GDM1 (cell line): ENCODE results near the gene TTL.
"Not testable (repeated sequence)": the region's sequence is repeated elsewhere in the genome, so short reads cannot be mapped to it uniquely, and the experiment has no call there.

Experiments
- DNase-seq: peaks from one replicate; lab custom pipeline; 2025; lab: John Stamatoyannopoulos, UW

The TTL gene

DNA sequence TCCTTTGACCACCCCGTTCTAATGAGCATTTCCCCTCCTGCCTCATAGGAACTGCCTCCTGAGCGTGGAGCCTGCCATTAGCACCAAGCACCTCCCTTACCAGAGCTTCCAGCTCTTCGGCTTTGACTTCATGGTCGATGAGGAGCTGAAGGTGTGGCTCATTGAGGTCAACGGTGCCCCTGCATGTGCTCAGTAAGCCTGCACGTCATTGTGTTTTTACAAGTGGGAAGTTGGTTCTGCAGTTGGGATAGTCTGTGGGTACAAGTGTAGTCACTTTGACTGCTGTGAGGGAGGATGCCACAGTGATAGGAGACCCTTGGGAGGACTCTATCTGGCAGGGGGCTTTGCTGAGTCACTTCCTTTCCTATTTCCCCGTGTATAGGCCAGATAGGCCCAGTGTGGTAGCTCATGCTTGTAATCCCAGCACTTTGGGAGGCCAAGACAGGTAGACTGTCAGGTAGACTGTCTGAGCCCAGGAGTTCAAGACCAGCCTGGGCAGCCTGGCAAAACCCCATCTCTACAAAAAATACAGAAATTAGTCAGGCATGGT lies 38.4 kb downstream of the TTL start:
- DNase-seq = no peak

- no peak for DNase-seq
These were observed 41.4 kb downstream of the TTL start for GRCh38 chr2:112523291-112523777.

DNA sequence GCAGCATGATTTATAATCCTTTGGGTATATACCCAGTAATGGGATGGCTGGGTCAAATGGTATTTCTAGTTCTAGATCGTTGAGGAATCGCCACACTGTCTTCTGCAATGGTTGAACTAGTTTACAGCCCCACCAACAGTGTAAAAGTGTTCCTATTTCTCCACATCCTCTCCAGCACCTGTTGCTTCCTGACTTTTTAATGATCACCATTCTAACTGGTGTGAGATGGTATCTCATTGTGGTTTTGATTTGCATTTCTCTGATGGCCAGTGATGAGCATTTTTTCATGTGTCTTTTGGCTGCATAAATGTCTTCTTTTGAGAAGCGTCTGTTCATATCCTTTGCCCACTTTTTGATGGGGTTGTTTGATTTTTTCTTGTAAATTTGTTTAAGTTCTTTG lies 42.3 kb downstream of the TTL start:
- not testable (repeated sequence) for DNase-seq

DNA sequence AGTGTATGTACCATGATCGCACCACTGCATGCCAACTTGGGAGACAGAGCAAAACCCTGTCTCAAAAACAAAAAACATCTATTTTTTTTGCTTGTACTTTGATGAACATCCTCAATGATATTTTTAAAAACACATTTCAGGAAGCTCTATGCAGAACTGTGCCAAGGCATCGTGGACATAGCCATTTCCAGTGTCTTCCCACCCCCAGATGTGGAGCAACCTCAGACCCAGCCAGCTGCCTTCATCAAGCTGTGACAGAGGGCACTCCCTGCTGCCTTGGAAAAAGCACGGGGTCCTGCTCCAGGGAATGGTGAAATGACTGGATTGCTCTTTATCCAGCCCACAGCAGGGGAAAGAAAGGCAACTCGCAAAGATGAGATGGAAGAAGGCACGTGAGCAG lies 46.6 kb downstream of the TTL start:
- DNase-seq = no peak

DNA sequence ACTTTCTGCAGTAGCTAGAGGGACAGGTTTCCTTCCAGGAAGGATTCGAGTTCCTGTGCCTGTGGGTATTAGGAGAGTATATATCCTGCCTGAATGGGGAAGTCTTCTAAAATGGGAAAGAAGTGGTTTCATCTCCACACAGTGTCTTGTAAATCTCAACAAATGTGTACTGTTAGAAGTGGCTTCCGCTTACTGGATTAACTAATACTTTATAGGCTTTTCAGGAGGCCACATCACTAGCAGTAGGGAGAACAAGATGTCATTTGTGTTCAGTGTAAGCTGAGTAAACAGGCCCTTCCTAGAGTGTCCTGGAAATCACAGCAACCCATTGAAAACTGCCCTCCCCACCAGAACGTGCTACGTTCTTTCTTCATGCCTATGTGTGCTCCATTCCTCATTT lies 47.8 kb downstream of the TTL start:
- DNase-seq = no peak

- no peak for DNase-seq
These were observed 48.8 kb downstream of the TTL start for GRCh38 chr2:112530728-112531127.

GRCh38 chr2:112534826-112535225 lies 52.9 kb downstream of the TTL start:
- no peak for DNase-seq

- not testable (repeated sequence) for DNase-seq
These were observed 54.7 kb downstream of the TTL start for GRCh38 chr2:112536665-112537064.

- no peak for DNase-seq
These were observed 57.4 kb downstream of the TTL start for GRCh38 chr2:112539306-112539705.

DNA sequence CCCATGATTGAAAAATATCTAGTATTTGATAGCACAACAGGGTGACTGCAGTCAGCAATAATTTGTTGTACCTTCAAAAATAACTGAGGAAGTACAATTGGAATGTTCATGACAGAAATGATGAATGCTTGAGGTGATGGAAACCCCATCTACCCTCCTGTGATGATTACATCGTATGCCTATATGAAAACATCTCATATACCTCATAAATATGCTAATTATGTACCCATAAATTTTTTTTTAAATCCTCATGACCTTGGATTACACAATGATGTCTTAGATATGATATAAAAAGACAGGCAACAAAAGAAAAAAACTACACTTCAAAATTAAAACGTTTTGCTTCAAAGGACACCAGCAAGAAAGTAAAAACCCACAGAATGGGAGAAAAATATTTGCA lies 59.0 kb downstream of the TTL start:
- no peak for DNase-seq

DNA sequence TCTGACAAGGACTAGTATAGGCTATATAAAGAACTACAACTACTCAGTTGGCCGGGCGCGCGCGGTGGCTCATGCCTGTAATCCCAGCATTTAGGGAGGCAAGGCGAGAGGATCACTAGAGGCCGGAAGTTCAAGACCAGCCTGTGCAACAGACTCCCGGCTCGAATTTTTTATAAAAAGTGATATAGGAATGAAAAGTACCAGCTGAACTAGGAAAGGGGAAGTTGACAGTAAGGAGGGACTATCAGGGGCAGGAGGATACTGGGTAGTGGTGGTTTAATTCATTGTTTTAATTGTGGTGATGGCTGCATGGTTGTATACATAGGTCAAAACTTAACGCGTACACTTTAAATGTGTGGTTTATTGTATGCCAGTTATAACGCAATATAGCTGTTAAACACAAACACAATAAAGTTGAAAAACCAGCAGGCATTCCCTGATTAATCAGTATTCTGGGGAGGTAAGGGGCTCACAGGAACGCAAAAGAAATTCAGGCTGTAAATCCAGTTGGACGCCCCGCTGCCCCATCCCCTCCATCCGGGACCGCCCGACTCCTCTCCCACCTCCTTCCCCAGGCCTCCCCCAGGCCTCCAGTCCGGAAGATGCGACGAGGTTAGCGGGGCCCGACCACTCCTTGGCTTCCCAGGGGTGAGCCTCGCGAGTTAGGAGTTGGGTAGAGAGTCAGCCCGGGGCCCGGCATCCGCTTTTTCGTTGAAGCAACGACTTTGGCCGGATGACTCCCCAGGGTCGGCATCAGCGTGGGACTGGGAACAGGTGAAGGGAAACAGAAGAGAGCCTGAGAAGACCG lies 59.6 kb downstream of the TTL start:
- DNase-seq = peak; percentile 76

GRCh38 chr2:112542123-112542983 lies 60.4 kb downstream of the TTL start, which contains the start of gene POLR1B:
Gene POLR1B (plus strand): TSS chr2:112542465. CDS start chr2:112542495, 30 bp downstream.
- peak; percentile 76 for DNase-seq

- DNase-seq = no peak
These were observed 61.2 kb downstream of the TTL start for GRCh38 chr2:112542984-112543661.

DNA sequence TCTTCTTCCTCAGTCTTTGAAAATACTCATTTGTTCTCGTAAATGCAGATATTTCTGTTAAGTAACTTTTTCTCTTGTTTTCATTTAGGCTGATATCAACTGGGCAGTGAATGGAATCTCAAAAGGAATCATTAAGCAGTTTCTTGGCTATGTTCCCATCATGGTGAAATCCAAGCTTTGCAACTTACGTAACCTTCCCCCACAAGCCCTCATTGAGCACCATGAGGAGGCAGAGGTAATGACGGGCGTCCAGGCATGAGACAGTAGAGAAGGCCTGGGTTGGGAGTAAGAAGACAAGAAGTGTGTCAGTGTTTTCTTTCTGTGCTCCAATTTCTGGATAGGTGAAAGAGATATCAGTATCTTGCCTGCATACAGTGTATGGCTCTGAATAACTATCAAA lies 65.4 kb downstream of the TTL start:
- DNase-seq = no peak

DNA sequence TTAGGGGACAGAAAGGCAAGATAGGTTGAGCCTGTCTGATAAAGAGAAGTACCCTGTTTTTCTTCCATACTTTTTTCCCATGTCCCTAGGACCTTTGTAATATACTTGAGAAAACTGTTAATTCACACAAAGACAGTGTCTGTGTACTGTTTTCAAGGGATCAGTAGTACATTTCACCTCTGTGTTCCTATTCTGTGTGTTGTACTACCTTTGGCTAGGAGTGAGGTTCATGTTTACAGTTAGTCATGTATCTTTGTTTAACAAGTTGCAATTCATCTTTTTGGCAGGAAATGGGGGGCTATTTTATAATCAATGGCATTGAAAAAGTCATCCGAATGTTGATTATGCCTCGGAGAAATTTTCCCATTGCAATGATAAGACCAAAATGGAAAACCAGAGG lies 67.0 kb downstream of the TTL start:
- DNase-seq = no peak

DNA sequence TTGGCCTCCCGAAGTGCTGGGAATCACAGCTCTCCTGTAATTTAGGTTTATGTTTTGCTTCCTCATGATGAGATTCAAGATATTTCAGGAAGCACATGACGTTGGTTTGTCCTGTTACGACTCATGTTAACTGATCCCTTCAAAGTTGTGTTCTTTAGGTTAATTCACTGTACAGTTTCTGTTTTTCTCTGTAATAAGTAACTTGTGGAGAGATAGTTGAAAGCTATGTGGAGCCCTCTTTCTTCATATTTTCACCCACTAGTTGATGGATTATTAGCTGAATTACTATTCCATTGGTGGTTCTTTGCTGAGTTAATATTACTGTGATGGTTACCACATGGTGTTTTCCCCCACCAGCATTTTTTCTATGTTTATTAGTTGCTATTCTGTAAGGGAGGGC lies 84.1 kb downstream of the TTL start:
- DNase-seq = no peak

DNA sequence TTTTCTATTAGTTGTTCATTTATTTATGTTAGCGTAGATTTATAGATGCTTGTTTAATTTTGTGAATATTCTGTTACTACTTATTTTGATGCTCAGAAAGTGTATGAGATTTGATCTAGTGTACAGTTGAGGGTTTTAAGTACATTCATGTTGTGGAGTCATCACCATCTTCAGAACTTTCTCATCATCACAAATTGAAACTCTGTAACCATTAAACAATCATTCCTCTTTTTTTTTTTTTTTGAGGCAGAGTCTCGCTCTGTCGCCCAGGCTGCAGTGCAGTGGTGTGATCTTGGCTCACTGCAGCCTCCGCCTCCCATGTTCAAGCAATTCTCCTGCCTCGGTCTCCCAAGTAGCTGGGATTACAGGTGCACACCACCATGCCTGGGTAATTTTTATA lies 84.6 kb downstream of the TTL start:
- not testable (repeated sequence) for DNase-seq

GRCh38 chr2:112572005-112572404 lies 90.0 kb downstream of the TTL start:
- no peak for DNase-seq

GRCh38 chr2:112577756-112578155 lies 95.8 kb downstream of the TTL start:
- DNase-seq = no peak

DNA sequence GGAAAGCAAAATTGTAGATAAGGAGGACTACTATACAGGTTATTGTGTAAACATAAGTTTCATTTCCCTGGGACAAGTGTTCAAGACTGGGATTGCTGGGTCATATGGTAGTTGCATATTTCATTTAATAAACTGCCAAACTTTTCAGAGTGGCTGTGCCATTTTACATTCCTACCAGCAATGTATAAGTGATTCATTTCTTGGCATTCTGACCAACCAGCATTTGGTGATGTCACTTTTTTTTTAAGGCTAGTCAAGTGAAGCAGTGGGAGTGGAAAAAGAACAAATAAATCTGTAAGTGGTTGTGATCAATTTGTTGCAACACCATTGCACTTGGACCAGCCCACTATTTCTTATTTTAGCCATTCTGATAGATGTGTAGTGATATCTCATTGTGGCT lies 97.3 kb downstream of the TTL start:
- DNase-seq = no peak

GRCh38 chr2:112580084-112580483 lies 98.1 kb downstream of the TTL start:
- no peak for DNase-seq

DNA sequence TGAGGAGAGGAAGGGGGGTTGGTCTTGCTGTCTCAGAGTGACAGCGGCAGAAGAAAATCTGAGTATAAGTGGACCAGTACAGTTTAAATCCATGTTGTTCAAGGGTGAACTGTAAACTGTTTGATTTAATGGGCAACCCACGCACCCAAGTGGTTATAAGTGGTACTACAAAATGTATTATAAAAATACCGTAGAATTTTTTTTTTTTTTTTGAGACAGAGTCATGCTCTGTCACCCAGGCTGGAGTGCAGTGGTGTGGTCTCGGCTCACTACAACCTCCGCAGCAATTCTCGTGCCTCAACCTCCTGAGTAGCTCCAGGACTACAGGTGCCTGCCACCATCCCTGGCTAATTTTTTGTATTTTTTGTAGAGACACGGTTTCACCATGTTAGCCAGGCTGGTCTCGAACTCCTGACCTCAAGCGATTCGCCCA lies 100.4 kb downstream of the TTL start:
- peak; percentile 24 for DNase-seq
